ENCODE measurements around the gene COL4A2.

DNA sequence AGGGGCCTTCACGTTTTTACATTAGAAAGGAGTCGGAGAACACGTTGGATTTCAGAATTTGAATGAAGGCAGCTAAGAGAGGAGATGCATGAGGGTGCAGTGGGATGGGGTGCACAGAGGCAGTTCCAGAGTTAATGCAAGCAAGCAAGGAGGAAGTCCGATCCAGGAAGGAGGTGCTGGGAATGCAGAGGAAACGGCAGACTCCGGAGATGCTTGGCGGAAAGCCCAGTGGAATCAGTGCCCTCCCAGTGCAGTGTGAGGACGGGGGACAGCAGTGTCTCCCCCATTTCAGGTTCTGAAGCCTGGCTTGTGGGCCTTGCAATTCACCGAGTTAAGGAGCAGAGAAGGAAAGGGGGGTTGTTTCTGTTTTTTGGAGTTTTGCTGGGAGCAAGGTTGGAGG, 100.4 kb downstream of the COL4A2 start:
- TF ChIP-seq, protein P1, sequence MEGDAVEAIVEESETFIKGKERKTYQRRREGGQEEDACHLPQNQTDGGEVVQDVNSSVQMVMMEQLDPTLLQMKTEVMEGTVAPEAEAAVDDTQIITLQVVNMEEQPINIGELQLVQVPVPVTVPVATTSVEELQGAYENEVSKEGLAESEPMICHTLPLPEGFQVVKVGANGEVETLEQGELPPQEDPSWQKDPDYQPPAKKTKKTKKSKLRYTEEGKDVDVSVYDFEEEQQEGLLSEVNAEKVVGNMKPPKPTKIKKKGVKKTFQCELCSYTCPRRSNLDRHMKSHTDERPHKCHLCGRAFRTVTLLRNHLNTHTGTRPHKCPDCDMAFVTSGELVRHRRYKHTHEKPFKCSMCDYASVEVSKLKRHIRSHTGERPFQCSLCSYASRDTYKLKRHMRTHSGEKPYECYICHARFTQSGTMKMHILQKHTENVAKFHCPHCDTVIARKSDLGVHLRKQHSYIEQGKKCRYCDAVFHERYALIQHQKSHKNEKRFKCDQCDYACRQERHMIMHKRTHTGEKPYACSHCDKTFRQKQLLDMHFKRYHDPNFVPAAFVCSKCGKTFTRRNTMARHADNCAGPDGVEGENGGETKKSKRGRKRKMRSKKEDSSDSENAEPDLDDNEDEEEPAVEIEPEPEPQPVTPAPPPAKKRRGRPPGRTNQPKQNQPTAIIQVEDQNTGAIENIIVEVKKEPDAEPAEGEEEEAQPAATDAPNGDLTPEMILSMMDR (IDR thresholded peaks at IDR 0.05), result no peak
- no peak for TF ChIP-seq EZH2 (IDR thresholded peaks at IDR 0.05; ENCODE audit: borderline replicate concordance, insufficient read depth, low read depth, low read length, poor library complexity, severe bottlenecking)

All from B cell (primary cell).